ENCODE measurements around the gene PRDM11.

GRCh38 chr11:45254070-45254469 is 107.6 kb downstream of the PRDM11 start:
- TF ChIP-seq CTCF (IDR thresholded peaks at IDR 0.05), result no peak
- no peak for TF ChIP-seq POLR2AphosphoS5 (IDR thresholded peaks at IDR 0.05)
- no peak for TF ChIP-seq POLR2A (IDR thresholded peaks at IDR 0.05)
- no peak for TF ChIP-seq EP300 (IDR thresholded peaks at IDR 0.05)
